ENCODE results near the gene CER1.

Gene CER1

GRCh38 chr9:14722391-14723035, at the start of gene CER1:
TSS of gene CER1 (minus strand) at chr9:14722733. CDS start at chr9:14722672, 61 bp downstream.
- H3K4me3 ChIP-seq (ENCODE audit: low read depth, low read length), result no peak within 1 kb of the TSS
- TF ChIP-seq CTCF (IDR thresholded peaks at IDR 0.05; ENCODE audit: low read depth, low read length), result no peak

- no peak for TF ChIP-seq CTCF (IDR thresholded peaks at IDR 0.05; ENCODE audit: low read depth, low read length)
- no peak overlapping the region for H3K4me3 ChIP-seq (ENCODE audit: low read depth, low read length)
Observed at GRCh38 chr9:14770592-14770991, 48.1 kb upstream of the CER1 start.

- no peak overlapping the region for H3K4me3 ChIP-seq (ENCODE audit: low read depth, low read length)
- no peak for TF ChIP-seq CTCF (IDR thresholded peaks at IDR 0.05; ENCODE audit: low read depth, low read length)
Observed at GRCh38 chr9:14769230-14769571, 46.7 kb upstream of the CER1 start.

GRCh38 chr9:14768405-14769229, 46.1 kb upstream of the CER1 start:
- H3K4me3 ChIP-seq (ENCODE audit: low read depth, low read length), result no peak overlapping the region
- peak; percentile 55 for TF ChIP-seq CTCF (IDR thresholded peaks at IDR 0.05; ENCODE audit: low read depth, low read length)

GRCh38 chr9:14766299-14766698, 43.8 kb upstream of the CER1 start:
- H3K4me3 ChIP-seq (ENCODE audit: low read depth, low read length), result no peak overlapping the region
- TF ChIP-seq CTCF (IDR thresholded peaks at IDR 0.05; ENCODE audit: low read depth, low read length), result no peak

GRCh38 chr9:14761584-14761983, 39.1 kb upstream of the CER1 start:
- TF ChIP-seq CTCF (IDR thresholded peaks at IDR 0.05; ENCODE audit: low read depth, low read length), result no peak
- no peak overlapping the region for H3K4me3 ChIP-seq (ENCODE audit: low read depth, low read length)

- TF ChIP-seq CTCF (IDR thresholded peaks at IDR 0.05; ENCODE audit: low read depth, low read length), result no peak
- no peak overlapping the region for H3K4me3 ChIP-seq (ENCODE audit: low read depth, low read length)
Observed at GRCh38 chr9:14760060-14760459, 37.5 kb upstream of the CER1 start.
